Thyroid gland (tissue), 4 donors: ENCODE results near the gene SRGAP2.
"Not testable (repeated sequence)": the region's sequence is repeated elsewhere in the genome, so short reads cannot be mapped to it uniquely, and the experiment has no call there.

Source experiments
- POLR2A ChIP-seq, 2 donors: fragments of 450-650 bp; IDR thresholded peaks; one replicate each; pipeline ENCODE4 v1.6.1; 2017; ENCODE audit warnings: antibody characterized with exemption in 2 of 2, mild to moderate bottlenecking in 2 of 2, moderate library complexity in 1 of 2
- TF ChIP-seq, protein P1 (sequence below), 6 experiments: fragments of 200-600 bp in 3 of 6; fragments of 450-650 bp in 3 of 6; sonication (generic) in 3 of 6; IDR thresholded peaks; one replicate each; pipeline ENCODE4 v1.5.1; 2016 to 2019; ENCODE audit warnings: antibody characterized with exemption in 6 of 6, mild to moderate bottlenecking in 2 of 6, inconsistent platforms in 1 of 6, moderate library complexity in 1 of 6

DNA sequence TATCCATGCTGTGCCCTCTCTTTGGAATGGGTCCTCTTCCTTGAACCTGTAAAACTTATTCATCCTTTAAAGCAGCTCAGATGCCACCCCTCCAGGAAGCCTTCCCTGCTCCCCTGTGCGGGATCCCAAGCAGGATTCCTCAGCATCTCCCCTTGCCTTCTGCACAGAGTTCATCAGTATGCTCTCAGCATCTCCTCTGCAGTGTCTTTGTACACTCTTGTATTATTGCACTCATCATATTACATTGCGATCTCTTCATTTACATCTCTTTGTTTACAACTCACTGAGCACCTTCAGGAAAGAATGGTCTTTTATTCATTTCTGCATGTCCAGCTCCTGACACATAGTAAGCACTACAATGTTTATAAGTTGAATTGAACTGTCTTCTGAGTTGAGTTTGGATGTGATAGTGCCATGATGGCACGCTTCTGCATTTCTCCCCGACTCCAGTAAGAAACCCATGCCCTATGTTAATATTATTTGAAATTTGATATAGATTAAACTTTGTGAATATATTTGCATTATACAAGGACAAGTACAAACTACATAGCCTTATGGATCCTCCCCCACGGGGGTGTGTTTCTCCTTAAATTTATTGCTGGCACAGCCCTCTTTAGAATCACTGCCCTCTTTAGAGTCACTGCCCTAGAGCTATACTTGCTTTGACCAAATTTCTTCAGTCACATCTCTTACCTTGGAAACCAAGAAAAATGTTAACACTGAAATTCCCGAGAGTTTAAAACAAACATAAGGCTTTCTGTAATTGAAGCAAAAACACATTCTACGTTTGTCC lies 12.5 kb downstream of the SRGAP2 start:
- TF ChIP-seq, protein P1, sequence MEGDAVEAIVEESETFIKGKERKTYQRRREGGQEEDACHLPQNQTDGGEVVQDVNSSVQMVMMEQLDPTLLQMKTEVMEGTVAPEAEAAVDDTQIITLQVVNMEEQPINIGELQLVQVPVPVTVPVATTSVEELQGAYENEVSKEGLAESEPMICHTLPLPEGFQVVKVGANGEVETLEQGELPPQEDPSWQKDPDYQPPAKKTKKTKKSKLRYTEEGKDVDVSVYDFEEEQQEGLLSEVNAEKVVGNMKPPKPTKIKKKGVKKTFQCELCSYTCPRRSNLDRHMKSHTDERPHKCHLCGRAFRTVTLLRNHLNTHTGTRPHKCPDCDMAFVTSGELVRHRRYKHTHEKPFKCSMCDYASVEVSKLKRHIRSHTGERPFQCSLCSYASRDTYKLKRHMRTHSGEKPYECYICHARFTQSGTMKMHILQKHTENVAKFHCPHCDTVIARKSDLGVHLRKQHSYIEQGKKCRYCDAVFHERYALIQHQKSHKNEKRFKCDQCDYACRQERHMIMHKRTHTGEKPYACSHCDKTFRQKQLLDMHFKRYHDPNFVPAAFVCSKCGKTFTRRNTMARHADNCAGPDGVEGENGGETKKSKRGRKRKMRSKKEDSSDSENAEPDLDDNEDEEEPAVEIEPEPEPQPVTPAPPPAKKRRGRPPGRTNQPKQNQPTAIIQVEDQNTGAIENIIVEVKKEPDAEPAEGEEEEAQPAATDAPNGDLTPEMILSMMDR (IDR thresholded peaks at IDR 0.05) = not testable (repeated sequence)
- TF ChIP-seq POLR2A (IDR thresholded peaks at IDR 0.05) = not testable (repeated sequence)
